B cell (primary cell): ENCODE results near the gene RUBCNL.

ENCODE experiments used
- CTCF ChIP-seq: fragments of 200-600 bp; IDR thresholded peaks from one replicate; pipeline ENCODE4 v1.8.0; 2022; ENCODE audit warnings: antibody characterized with exemption, mild to moderate bottlenecking
- EZH2 ChIP-seq: IDR thresholded peaks from 2 replicates; pipeline ENCODE4 v1.6.1; 2012; ENCODE audit warnings: borderline replicate concordance, low read depth, mild to moderate bottlenecking, moderate library complexity, low read length; ENCODE audit not compliant: insufficient read depth, poor library complexity, severe bottlenecking

DNA sequence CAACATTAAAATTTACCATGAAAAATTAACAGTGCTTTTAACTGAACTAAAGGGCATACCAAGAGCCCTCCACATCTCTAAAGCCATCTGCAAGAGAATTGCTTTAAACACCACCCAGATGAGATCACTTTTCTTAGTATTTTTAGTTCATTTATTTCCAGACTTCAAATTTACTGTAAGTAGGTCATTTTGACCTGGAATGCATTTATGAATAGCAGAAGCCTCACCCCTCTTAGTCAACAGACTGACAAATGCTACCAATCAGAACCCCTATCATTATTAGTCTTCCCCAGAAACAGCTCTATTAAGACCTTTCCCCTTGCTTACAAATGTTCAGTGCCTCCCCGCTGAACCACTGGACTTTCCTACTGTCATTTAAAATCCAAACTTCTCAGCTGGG is 27.3 kb downstream of the RUBCNL start:
- TF ChIP-seq EZH2 = no peak
- no peak for TF ChIP-seq CTCF
